Calu3 (cell line): ENCODE data around the gene AHI1. TPM values are rescaled to one million over a fixed set of nuclear protein-coding genes. Genes with fewer than 3 reads are reported as not detected.
"Not testable (repeated sequence)": the region's sequence is repeated elsewhere in the genome, so short reads cannot be mapped to it uniquely, and the experiment has no call there.

ENCODE experiments used
- BruUV-seq: library from RNA; stranded (reverse); fragments of 400-500 nt; replicated peaks from 2 replicates; lab custom pipeline; 2021; lab: Mats Ljungman, UMichigan
- CTCF ChIA-PET: fragments of 300-600 bp; sonication (Branson Sonifier 250); formaldehyde crosslinking; loops from one replicate; lab custom pipeline; 2022; ENCODE audit warnings: antibody characterized with exemption; lab: Charles Lee
- DNase-seq: peaks from one replicate; pipeline ENCODE4 v3.0.0; 2022
- H3K27ac Mint-ChIP-seq: one replicate; pipeline ENCODE4 v1.8.0; 2022; ENCODE audit warnings: mixed read lengths; ENCODE audit not compliant: unreplicated experiment
- H3K27me3 Mint-ChIP-seq: one replicate; pipeline ENCODE4 v1.8.0; 2022; ENCODE audit warnings: mixed read lengths; ENCODE audit not compliant: unreplicated experiment
- H3K36me3 Mint-ChIP-seq: one replicate; pipeline ENCODE4 v1.8.0; 2022; ENCODE audit warnings: mild to moderate bottlenecking, moderate library complexity, mixed read lengths; ENCODE audit not compliant: insufficient read depth, unreplicated experiment
- H3K4me1 Mint-ChIP-seq: one replicate; pipeline ENCODE4 v1.8.0; 2022; ENCODE audit warnings: mild to moderate bottlenecking, low read depth, mixed read lengths; ENCODE audit not compliant: unreplicated experiment
- H3K4me3 Mint-ChIP-seq: one replicate; pipeline ENCODE4 v1.8.0; 2022; ENCODE audit warnings: mild to moderate bottlenecking, low read depth, moderate library complexity, mixed read lengths; ENCODE audit not compliant: unreplicated experiment
- H3K9me3 Mint-ChIP-seq: one replicate; pipeline ENCODE4 v1.8.0; 2022; ENCODE audit warnings: low read depth, mixed read lengths; ENCODE audit not compliant: unreplicated experiment
- intact Hi-C: fragments of 100-400 bp; cut with micrococcal nuclease; formaldehyde crosslinking; loops from one replicate; pipeline ENCODE4 v1.10.0; 2022; ENCODE audit not compliant: unreplicated experiment
- total RNA-seq: library from RNA; stranded (reverse); gene quantifications from 2 replicates; pipeline ENCODE4 v1.2.3, GENCODE V29; 2022
- TF ChIP-seq, protein P1 (sequence below): fragments of 200-600 bp; IDR thresholded peaks from one replicate; pipeline ENCODE4 v1.8.0; 2022; ENCODE audit warnings: antibody characterized with exemption; ENCODE audit not compliant: unreplicated experiment

AHI1 gene
- total RNA-seq, 1 experiment from 2014 or later = 18.0 TPM

DNA sequence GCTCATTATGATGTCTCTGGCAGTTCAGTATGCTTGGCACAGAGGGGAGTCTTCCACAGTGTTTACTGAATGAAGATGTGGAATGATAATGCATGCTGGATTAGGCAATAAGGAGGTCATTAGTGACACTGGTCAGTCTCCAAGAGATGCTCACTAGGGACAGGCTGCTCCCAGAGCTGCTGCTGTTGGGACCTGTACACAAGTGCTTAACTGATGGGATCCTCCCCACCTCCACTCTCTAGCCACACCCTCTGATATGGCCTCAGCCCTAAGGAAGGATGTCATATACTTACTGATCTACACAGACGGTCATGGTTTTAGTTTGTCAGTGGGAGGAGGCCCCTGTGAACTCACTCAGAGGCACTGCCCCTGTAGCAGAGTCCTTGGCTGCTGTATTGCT, 243.1 kb downstream of the AHI1 start:
- intact Hi-C loops = no loop called here
- no peak for DNase-seq
- H3K9me3 Mint-ChIP-seq = no peaks in the 10 kb centered on the region
- TF ChIP-seq, protein P1, sequence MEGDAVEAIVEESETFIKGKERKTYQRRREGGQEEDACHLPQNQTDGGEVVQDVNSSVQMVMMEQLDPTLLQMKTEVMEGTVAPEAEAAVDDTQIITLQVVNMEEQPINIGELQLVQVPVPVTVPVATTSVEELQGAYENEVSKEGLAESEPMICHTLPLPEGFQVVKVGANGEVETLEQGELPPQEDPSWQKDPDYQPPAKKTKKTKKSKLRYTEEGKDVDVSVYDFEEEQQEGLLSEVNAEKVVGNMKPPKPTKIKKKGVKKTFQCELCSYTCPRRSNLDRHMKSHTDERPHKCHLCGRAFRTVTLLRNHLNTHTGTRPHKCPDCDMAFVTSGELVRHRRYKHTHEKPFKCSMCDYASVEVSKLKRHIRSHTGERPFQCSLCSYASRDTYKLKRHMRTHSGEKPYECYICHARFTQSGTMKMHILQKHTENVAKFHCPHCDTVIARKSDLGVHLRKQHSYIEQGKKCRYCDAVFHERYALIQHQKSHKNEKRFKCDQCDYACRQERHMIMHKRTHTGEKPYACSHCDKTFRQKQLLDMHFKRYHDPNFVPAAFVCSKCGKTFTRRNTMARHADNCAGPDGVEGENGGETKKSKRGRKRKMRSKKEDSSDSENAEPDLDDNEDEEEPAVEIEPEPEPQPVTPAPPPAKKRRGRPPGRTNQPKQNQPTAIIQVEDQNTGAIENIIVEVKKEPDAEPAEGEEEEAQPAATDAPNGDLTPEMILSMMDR = no peak
- H3K4me3 Mint-ChIP-seq = no peak overlapping the region
- peaks cover 7% of the 10 kb centered on the region for H3K4me1 Mint-ChIP-seq
- CTCF ChIA-PET = no interaction called here
- no TSS peak for BruUV-seq
- no peak overlapping the region for H3K27ac Mint-ChIP-seq
- H3K27me3 Mint-ChIP-seq = peaks cover 40% of the 10 kb centered on the region
- H3K36me3 Mint-ChIP-seq = no peaks in the 10 kb centered on the region

DNA sequence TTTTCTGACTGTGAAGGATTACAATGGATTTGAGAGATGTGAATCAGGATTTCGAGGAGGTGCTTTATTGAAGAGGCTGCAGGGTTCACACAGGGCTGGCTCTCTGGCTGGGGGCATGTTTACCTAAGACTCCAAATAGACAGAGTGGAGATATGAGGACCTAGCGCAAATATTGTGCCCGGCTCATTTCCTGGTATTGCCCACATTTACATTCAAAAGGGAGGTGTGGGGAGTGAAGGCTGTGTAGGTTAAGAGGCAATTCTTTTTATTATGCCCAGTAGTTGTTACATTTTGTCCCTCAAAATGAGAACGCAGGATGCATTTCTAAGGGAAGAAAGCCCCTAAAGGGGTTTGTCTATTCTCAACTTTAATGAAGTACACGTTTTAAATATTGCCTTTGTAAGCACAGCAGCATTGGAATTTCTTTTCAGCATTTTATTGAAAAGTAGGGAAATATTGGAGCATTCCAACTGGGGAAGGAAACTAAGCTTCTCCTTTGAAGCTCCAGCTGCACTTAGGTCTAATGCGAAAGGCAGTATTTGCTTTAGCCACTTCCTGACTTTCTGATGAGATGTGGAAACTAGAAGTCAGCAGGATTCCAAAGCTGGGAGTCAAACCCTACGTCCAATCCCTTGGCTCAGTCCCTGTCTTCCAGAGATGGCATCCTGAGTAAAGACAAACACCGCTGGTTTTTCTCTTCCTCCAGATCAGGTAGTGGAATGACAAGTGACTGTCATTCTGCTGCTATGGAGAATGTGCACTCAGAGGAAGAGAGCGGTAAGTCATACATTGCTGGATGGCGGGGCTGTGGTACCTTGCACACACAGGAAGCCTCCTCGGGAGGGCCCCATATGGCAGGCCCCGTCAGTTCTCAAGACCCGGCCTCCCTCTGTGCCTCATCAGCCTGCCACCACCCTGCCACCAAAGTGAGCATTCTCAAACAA, 245.8 kb downstream of the AHI1 start:
- H3K9me3 Mint-ChIP-seq = no peaks in the 10 kb centered on the region
- no peak for DNase-seq
- H3K27ac Mint-ChIP-seq = no peak overlapping the region
- H3K4me1 Mint-ChIP-seq = no peaks in the 10 kb centered on the region
- BruUV-seq = no TSS peak
- TF ChIP-seq, protein P1 = no peak
- H3K27me3 Mint-ChIP-seq = peaks cover 33% of the 10 kb centered on the region
- intact Hi-C loops = no loop called here
- CTCF ChIA-PET = no interaction called here
- H3K4me3 Mint-ChIP-seq = no peak overlapping the region
- H3K36me3 Mint-ChIP-seq = no peaks in the 10 kb centered on the region

DNA sequence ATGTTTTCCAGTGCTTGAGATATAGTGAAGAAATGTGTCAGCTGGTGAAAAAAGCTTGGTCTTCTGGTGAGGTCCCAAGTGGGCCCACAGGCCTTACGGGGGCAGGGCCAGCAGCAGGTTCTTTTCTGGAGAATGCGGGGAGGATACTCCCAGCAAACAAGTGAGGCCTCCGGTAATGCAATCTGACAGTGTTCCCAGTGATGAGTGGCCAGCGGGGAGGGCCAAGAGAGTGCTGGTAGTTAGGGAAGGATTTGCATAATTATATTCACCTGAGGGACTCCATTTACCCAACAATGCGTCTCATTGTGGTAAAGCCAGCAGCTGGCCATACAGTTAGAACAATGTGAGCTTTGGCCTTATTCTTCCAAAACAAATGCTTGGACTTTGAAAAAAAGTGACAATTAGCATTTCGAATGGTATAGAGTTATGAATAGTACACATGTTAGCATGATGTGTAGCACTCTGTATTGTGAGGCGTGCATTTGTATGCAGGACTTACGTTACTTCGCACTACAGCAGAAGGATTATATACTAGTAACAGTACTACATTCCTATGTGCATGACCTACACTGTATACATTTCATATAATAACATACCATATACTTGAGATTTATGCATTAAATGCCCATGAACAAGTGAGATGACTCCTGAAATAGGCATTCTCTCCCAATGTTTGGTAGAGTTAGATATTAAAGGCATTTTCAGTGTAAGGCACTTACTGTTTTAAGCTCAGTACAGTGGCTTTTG, 246.6 kb downstream of the AHI1 start:
- Mint-ChIP-seq H3K27ac (no peak overlapping the region), H3K4me1 (no peaks in the 10 kb centered on the region), H3K9me3 (no peaks in the 10 kb centered on the region), H3K4me3 (no peak overlapping the region), H3K27me3 (peaks cover 29% of the 10 kb centered on the region), H3K36me3 (no peaks in the 10 kb centered on the region)
- TF ChIP-seq, protein P1 = no peak
- no TSS peak for BruUV-seq
- DNase-seq = no peak
- intact Hi-C loops = no loop called here
- CTCF ChIA-PET = no interaction called here

DNA sequence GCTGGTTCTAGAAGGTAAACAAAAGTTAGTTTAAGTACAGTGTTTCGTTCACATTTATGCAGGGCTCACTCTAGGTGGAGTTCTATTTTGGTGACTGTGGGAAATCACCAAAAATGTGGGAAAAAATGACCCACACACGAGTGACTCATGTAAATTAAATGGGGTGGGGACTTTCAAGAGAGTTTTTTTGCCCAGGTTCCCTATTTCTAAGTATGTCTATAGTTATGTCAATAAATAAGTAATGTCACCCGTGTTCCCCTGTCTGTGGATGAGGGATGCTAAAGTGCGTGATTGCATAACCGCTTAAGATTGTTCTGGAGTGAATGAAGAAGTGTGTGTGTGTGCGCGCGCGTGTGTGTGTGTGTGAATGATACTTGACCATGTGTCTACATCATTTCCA, 247.3 kb downstream of the AHI1 start:
- no TSS peak for BruUV-seq
- Mint-ChIP-seq H3K27me3 (peaks cover 22% of the 10 kb centered on the region), H3K4me1 (no peaks in the 10 kb centered on the region), H3K9me3 (no peaks in the 10 kb centered on the region), H3K4me3 (no peak overlapping the region), H3K27ac (no peak overlapping the region), H3K36me3 (no peaks in the 10 kb centered on the region)
- no peak for DNase-seq
- CTCF ChIA-PET = interaction anchor here (0.6 kb wide), 1 partner anchor 566 kb away, joined by 3 read pairs; no protein-coding TSS in a partner anchor
- intact Hi-C loops = no loop called here
- TF ChIP-seq, protein P1 = no peak

DNA sequence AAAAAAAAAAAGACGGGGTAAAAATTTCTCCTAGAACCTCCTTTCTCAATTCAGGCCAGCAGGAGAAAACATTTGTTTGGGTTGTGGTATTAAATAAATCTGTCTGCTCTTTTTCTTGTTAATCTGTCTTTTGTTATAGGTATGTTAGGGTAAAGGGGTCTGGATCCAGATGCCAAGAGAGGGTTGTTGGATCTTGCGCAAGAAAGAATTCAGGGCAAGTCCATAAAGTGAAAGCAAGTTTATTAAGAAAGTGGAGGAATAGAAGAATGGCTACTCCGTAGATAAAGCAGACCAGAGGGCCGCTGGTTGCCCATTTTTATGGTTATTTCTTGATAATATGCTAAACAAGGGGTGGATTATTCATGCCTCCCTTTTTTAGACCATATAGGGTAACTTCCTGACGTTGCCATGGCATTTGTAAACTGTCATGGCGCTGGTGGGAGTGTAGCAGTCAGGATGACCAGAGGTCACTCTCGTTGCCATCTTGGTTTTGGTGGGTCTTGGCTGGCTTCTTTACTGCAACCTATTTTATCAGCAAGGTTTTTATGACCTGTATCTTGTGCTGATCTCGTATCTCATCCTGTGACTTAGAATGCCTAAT, 251.0 kb downstream of the AHI1 start:
- H3K27me3 Mint-ChIP-seq, H3K9me3 Mint-ChIP-seq, BruUV-seq, H3K4me1 Mint-ChIP-seq, CTCF ChIA-PET, DNase-seq, intact Hi-C loops, H3K36me3 Mint-ChIP-seq, H3K4me3 Mint-ChIP-seq, H3K27ac Mint-ChIP-seq: not testable (repeated sequence)
